Activated CD4-positive, alpha-beta T cell treated with anti-CD3 and anti-CD28 coated beads, Interleukin-2, amount 50 U/mL, for 48 hours (primary cell): Measurements from ENCODE around the gene LAMB3.
A peak's percentile ranks its signal among the peaks of the same experiment; 100 is the strongest.

Experiments
- DNase-seq, 2 experiments: peaks; one replicate each; pipeline ENCODE4 v3.0.0-alpha.2; 2020

LAMB3 gene

DNA sequence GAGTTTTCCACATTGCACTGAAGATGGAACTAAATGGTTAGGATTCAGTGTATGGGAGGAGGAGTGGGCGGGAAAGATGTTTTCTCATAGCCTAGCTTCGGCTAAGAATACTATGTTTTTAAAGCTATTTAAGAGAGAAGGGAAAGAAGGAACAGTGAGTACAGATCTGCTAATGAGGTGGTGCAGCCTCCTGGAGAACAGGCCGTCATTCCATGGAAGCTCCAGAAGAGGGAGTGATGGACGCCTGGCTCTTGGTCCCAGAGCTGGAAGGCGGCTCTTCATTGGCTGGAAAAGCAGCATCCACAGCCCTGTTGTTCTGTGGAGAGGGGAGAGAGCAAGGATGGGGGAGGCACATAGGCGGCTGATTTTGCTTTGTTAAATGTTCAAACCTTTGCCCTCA, 61.8 kb downstream of the LAMB3 start:
- no peak for DNase-seq

DNA sequence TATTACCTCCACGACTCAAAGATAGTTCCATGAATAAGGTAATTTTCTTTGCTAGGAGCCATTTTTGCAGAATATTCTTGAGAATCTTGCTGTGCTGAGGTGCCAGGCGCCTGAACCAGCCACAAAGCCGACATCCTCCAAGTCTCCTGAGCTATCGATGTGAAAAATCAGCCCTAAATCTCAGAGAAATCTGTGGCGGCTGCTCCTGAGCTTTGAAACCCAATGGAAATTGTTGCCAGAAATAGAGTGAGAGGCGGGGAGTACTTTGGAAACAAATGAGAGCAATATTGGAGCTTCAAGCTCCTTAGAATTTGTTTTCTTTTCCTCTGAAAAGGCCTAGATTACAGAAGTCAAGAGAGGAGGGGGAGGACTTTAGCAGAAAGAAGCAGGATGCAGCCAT, 62.4 kb downstream of the LAMB3 start:
- DNase-seq, result no peak

DNA sequence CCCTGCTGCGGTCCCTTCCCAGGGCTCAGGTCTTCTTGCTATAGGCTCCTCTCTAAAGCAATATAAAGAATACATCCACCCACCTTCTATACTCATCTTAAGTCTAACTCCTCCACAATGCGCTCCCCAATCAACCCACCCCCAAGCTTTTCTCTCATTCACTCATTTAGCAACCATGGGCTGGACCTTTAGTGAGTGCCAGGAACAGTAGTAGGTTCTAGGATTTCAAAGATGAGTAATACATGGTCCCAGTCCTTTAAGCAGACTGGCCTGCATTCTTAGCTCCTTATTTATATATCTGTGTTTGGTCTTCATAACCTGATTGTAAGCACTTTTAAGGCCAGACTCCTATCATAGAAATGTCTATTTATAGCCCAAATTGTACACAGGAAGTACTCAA, 62.8 kb downstream of the LAMB3 start:
- no peak for DNase-seq

DNA sequence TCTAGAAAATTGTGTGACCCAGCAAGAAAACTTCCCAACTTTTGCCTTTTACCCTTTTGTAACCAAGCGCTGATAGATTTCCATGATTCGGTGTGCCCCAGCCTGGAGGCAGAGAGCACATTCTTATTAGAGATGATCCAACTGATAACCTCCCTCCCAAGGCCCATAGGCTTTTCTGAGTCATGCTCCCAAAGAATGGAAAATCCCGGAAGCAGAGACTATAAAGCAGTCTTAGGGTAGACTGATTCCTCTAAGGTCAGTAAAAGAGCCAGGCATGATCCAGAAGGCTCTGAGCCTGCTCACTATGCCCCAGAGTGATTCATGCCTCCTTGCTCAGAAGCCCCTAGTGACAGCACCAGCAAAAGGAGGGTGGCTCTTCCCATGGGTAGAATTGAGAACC, 64.4 kb downstream of the LAMB3 start:
- DNase-seq, result no peak

DNA sequence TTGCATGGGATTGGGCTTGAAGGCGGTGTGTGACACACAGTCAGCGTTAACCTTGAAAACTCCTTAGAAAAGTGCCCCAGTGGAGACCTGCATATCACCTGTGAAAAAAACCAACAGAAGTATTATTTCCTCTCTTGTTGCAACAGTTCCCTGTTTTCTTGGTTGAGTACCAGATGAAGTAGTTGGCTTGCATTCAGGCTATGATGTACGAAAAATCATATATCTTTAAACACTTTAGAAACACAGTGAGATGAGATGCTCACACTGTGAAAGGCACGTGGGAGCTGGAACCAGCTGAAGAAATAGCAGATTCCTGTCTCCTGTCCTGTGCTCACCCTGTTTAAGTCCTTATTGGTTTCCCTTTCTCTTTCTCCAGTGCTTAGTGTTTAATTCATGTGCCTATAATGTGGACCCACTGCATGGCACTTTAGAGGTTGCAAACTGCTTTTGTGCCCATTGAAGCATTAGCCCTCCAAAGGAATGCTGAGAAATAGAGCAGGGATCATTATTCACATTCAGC, 65.9 kb downstream of the LAMB3 start:
- no peak for DNase-seq

DNA sequence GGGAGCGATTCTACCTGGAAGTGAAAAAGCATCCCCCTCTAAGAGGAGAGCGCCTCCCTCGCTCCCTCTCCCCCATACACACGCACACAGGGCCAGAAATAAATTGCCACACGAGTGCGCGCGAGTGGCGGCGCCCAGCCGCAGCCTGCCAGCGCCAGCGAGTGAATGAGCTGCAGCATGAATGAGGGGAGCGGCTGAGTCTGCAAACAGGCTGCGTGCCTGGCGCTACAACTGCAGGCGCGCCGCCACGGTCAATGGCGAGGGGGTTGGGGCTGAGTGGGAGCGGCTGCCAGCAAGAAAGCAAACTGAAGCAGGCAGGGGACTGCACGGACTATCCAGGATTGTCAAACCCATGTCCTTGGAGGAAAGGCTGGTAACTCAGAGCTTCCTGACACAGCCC, 66.6 kb downstream of the LAMB3 start:
- peak in 1 of 2 experiments; percentile 19 for DNase-seq

DNA sequence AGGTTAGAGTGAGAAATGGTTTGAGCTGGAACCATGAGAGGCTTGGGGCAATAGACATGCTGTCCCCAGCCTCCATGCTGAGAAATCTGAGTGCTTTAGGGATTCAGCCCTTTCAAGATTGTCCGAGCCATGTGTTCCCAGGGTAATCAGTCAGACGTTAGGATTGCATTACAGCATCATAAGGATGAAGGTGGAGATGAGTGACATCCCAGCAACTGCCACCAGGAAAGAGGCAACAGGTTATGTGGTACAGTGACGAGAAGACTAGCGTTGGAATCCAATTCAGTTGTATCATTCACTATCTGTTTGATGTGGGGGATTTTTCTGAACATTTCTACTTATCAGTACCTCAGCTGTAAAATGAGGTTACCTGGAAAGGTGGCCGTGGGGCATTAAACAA, 67.0 kb downstream of the LAMB3 start:
- no peak for DNase-seq

DNA sequence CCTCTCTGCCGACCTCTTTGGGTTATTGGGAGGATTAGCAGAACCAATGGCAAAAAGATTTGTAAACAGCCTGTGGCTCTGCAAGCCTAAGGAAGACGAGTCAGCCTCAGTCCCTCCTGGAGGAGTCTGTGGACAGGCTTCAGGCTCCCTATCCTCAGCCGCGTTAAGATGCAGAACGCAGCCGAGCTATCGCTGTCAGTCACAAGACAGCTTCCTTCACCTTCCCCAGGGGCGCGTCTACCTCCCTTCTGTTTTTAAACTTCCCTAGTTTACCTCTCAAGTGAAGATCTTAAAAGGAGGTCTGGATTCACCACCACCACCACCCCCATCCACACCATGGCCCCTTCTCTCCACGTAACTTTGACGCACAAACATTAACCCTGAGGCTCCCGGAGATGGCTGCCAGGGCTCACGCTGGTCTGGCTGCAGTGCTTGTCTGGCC, 68.0 kb downstream of the LAMB3 start:
- no peak for DNase-seq

DNA sequence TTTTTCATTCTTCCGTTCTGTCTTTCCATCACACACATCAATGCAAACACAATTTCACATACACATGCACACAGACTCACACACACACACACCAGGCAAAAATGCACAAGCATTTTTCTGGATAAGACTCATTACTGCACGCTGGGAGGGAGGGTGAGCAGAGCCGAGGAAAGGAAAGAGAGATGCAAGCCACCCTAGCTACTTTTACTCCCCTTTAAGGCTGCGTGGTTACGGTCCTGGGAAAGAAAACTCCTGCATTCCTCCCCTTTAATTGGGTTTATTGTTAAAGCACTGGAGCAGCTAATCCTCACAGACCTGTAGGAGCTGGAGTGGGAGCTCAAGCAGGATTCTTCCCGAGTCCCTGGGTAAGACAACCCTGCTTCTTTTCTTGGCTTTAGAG, 68.8 kb downstream of the LAMB3 start, which contains the start of gene CAMK1G:
TSS of gene CAMK1G (plus strand) at position 307 of the 400 bp plus-strand sequence. CDS start 11,270 bp downstream, outside the sequence.
- no peak for DNase-seq

DNA sequence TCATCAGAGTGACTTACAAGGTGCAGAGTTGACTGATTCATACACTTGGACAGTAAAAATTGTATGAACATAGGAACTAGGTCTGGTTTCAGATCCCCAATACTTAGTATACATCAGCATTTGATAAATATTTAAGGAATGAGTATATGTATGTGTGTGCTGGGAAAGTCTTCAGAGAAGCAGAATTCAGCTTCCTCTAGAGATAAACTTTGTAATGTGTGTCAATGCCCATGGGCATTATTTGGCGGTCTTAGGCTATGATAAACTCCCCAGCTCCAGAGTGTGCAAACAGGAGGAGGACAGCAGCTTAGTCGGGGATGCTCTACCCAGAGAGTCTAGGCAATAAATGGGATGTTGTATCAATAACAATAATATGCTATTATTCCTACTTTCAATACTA, 71.6 kb downstream of the LAMB3 start:
- DNase-seq, result no peak

DNA sequence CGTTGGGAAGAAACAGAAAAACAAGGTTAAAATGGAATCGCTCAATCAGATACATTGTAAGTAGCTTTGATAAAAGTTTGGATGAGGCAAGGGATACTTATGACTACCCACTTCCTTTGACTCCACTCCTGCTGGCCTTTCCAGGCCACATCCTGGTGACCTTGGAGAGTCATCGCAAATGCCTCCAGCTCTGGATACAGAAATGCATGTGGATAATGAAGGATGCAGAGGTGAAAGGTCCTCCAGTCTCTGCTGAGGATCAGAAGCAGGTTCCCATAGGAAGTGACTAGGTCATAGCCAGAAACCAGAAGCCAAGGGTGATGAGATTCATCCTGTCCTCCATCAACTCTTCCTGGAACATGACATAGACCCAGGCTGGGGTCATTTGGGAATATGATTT, 74.9 kb downstream of the LAMB3 start:
- no peak for DNase-seq

DNA sequence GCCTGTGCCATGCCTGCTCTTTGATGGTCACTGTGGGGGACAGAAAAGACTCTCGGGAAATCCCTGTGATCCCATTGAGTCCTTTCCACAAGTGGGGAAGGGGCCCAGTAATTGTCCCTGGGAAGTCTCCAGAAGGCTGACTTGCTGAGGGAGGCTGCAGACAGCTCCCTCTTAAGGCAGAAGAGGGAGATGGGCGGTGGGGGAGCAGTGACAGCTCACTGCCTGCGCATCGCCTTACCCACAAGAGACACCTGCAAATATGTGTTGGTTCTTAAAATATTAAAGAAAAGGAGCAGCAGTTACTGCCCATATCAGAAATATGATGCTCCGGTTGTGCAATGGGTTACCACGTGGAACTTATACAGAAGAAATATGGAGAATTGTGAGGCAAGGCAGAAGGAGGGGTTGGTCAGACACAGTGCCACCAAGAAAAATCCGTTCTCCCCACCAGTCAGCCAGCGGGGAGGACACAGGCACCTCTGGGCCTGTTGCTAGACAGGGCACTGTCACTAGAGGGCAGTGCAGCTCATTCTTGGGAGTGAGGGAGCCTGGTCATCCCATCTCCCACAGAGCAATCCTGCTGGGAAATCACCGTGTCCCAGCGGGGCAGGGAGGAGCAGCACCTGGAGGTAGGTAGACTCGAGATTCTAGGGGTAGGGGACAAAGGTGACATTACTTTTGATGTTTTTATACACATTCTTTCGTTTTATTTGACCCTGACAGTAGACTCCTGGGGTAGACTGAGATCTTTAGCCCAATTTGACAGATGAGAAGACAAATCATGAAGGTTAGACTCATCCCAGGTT, 75.6 kb downstream of the LAMB3 start:
- peak; percentile 84 to 85 for DNase-seq

DNA sequence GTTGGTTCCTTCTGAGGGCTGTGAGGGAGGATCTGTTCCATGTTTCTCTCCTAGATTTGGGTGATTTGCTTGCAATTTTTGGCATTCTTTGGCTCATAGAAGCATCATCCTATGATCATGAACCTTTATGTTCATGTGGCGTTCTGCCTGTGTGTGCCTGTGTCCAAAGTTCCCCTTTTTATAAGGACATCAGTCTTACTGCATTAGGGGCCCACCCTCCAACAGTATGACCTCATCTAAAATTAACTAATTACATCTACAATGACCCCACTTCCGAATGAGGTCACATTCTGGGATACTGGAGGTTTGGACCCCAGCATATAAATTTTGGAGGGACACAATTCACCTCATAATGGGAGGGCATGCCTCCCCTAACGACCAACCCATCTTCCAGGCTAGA, 81.5 kb downstream of the LAMB3 start:
- DNase-seq, result no peak

DNA sequence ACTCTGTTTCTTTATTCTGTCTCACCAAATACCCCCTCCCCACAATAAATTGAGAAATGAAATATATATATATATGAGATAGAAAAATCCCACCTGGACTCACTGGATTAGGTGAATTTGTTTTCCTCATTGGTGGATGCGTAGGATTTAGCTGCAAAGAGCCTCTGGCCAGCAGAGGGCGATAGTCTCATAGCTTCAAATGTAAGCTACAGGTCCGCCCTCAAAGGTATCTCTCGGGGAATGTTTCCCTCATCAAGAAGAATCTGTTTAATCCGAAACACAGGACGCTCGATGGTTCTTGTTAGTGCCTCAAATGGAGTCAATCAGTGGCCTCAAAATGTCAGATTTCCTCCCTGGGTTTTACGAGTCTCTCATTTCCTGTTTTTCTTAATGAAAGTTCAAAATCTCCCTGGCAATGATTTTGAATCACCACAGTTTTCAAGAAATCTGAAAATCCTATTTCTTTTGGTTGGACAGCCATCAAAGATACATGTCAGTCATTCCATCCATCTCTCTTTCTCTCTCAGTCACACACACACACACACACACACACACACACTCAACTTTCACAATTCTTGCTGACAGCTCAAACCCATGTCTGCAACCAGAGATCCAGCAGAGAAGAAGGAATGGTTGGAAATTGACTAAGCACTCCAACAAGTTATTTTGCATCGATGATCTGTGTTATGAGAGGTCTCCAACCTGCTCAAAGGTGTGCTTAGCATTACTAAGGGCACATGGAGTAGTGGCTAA, 82.6 kb downstream of the LAMB3 start:
- DNase-seq, result peak; percentile 84 to 87

DNA sequence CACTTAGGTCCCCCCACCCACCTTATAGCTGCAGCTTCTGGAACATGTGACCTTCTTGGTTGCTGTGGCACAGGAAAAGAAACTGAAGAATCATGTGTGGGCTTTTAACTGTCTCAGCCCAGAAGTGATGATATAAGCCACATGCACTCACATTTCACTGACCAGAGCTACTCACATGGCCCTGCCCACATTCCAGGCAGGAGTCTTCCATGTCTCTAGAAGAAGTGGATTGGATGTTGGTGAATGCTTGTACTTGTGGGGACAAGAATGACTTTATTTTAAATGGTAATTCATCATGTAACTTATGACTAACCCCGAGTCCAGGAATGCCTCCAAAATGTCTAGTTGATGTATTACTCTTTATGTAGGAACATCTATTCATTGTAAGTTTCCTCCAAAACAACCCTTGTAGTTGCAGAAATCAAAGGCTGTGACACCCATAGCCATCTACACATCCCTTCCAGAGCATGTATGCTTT, 84.5 kb downstream of the LAMB3 start:
- no peak for DNase-seq

DNA sequence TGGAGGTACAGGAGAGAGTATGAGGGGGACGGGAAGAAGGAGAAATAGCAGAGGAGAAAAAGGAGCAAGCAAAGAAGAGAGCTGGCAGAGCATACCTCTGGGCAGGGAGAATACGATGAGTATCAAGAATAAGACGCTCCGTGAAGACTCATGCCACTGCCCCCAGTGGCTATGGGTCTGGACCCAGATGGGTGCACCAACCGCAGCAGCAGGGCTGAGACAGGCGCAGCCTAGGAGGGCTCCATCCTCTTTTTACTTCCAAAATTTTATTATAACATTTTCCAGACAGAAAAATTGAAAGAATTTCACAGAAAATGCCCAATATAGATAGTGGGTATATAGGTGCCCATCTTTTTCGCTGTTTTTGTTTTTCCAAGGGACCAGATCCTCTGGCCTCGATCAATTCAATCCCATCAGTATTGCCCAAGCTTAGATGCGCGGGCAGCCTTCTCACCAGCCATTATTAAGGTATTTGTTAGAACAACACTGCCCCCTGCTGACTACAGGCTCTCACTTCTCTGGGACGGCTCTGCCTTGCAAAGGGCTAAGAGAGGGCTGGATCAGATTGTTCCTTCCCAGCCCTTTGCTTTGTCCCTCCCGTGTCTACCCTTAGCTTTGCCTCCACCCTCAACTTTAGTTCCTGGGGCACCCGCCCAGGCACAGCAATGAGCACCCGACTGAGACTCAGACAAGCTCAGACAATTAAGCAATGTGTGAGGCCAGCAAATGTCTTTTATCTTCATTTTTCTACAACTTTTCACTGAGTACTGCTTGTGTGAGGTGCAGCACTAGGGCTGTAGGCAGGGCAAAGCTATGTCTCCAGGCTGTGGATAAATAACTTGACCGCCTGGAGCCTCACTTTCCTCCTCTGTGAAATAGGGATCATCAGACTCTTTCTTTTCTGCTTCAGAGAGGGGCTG, 86.2 kb downstream of the LAMB3 start:
- DNase-seq, result peak; percentile 80 to 86
